Common myeloid progenitor, CD34-positive (primary cell): ENCODE measurements around the gene RDH5.
A peak's percentile ranks its signal among the peaks of the same experiment; 100 is the strongest.

Experiments used
- CTCF ChIA-PET: fragments of 350-600 bp; sonication (Branson Sonifier 250); formaldehyde crosslinking; loops from one replicate; lab custom pipeline; 2021; ENCODE audit warnings: antibody characterized with exemption; lab: Charles Lee
- POLR2A ChIA-PET: fragments of 350-600 bp; sonication (Branson Sonifier 250); formaldehyde crosslinking; loops from one replicate; lab custom pipeline; 2021; ENCODE audit warnings: antibody characterized with exemption; lab: Charles Lee
- DNase-seq, 3 donors: peaks; one replicate each; pipeline versions ENCODE4 v3.0.0 to v3.0.0-alpha.2; 2013
- H3K27ac ChIP-seq, 2 experiments: 1 replicate in 1 of 2; 2 replicates in 1 of 2; pipeline ENCODE4 v1.7.0; 2013; ENCODE audit warnings: inconsistent platforms in 2 of 2, low read length in 2 of 2, mild to moderate bottlenecking in 2 of 2, low read depth in 1 of 2, moderate library complexity in 1 of 2; ENCODE audit not compliant: severe bottlenecking in 2 of 2, insufficient read depth in 1 of 2, poor library complexity in 1 of 2
- H3K27me3 ChIP-seq, 5 experiments: replicated peaks in 2 of 5; 1 replicate in 3 of 5; 2 replicates in 2 of 5; pipeline versions ENCODE4 v1.6.1 to v1.7.0; 2013; ENCODE audit warnings: low read length in 4 of 5, mild to moderate bottlenecking in 2 of 5, moderate library complexity in 2 of 5, inconsistent platforms in 1 of 5; ENCODE audit not compliant: insufficient read depth in 5 of 5, control insufficient read depth in 4 of 5
- H3K36me3 ChIP-seq, 4 experiments: 1 replicate in 2 of 4; 2 replicates in 2 of 4; pipeline versions ENCODE4 v1.6.1 to v1.7.0; 2013; ENCODE audit warnings: low read length in 3 of 4, control low read depth in 1 of 4, mild to moderate bottlenecking in 1 of 4; ENCODE audit not compliant: control insufficient read depth in 4 of 4, insufficient read depth in 4 of 4
- H3K4me1 ChIP-seq, 4 experiments: 1 replicate in 3 of 4; 2 replicates in 1 of 4; pipeline versions ENCODE4 v1.6.1 to v1.7.1; 2013; ENCODE audit warnings: low read length in 3 of 4, mild to moderate bottlenecking in 3 of 4, control low read depth in 1 of 4, inconsistent platforms in 1 of 4, moderate library complexity in 1 of 4; ENCODE audit not compliant: control insufficient read depth in 4 of 4, insufficient read depth in 4 of 4; ENCODE audit errors: control extremely low read depth in 1 of 4
- H3K4me3 ChIP-seq, 7 experiments: 1 replicate in 4 of 7; 2 replicates in 3 of 7; pipeline versions ENCODE4 v1.5.1 to v1.7.0; 2013; ENCODE audit warnings: mild to moderate bottlenecking in 7 of 7, low read length in 6 of 7, moderate library complexity in 6 of 7, inconsistent platforms in 2 of 7, low read depth in 2 of 7, control low read depth in 1 of 7; ENCODE audit not compliant: insufficient read depth in 4 of 7, control insufficient read depth in 1 of 7; ENCODE audit errors: extremely low read depth in 1 of 7
- H3K9me3 ChIP-seq, 5 experiments: 1 replicate in 4 of 5; 2 replicates in 1 of 5; pipeline versions ENCODE4 v1.6.1 to v1.7.1; 2013; ENCODE audit warnings: low read length in 4 of 5, mild to moderate bottlenecking in 2 of 5, inconsistent platforms in 1 of 5, low read depth in 1 of 5, moderate library complexity in 1 of 5; ENCODE audit not compliant: control insufficient read depth in 4 of 5, insufficient read depth in 2 of 5; ENCODE audit errors: control extremely low read depth in 1 of 5
- WGBS: methylation state at CpG from one replicate; pipeline ENCODE4 v1.1.5; 2013; ENCODE audit not compliant: insufficient coverage; 5-methylcytosine and 5-hydroxymethylcytosine counted together

Gene RDH5

DNA sequence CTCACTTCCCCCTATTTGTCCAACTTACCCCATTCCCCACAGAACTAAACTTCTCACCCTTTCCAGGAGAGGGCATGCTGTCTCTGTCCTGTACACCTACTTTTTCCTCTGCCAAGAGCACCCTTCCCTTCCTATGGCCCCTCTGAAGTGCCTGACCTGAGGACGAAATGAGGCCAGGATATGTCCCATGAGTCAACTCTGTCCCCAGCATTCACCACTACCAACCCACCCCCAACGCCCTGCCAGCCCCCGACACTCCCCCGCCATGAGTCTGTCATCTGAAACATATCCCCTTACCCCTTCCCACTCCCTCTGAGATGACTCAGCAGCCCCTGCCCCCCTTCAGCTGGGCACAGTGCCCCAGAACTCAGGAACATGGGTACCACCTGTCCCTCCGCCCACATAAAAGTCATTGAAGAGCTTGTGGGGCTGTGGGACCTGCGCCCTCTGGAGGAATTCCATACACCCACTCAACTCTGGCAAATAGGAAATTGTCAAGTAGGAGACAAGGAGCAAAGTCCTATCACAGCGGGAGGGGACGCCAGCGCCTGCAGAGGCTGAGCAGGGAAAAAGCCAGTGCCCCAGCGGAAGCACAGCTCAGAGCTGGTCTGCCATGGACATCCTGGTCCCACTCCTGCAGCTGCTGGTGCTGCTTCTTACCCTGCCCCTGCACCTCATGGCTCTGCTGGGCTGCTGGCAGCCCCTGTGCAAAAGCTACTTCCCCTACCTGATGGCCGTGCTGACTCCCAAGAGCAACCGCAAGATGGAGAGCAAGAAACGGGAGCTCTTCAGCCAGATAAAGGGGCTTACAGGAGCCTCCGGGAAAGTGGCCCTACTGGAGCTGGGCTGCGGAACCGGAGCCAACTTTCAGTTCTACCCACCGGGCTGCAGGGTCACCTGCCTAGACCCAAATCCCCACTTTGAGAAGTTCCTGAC is 38.8 kb upstream of the RDH5 start:
- WGBS = 17% methylated on average over 14 of the region's 17 CpGs
- Histone ChIP-seq H3K27me3 (no peaks in the 10 kb centered on the region), H3K4me1 (peaks cover 0 to 20% (median 16%) of the 10 kb centered on the region in 4 experiments), H3K36me3 (no peaks in the 10 kb centered on the region), H3K4me3 (peak overlapping the region; percentile 11 to 76 (median 47)), H3K27ac (no peak overlapping the region), H3K9me3 (no peaks in the 10 kb centered on the region)
- ChIA-PET POLR2A (no interaction called here), CTCF (interaction anchor here (0.8 to 2.3 kb wide), 13 partner anchors 8 to 144 kb away, joined by 3 to 11 read pairs (median 5); partner anchors contain the start of genes BLOC1S1 and RDH5)
- DNase-seq = peak; percentile 62 to 71 (median 63)

DNA sequence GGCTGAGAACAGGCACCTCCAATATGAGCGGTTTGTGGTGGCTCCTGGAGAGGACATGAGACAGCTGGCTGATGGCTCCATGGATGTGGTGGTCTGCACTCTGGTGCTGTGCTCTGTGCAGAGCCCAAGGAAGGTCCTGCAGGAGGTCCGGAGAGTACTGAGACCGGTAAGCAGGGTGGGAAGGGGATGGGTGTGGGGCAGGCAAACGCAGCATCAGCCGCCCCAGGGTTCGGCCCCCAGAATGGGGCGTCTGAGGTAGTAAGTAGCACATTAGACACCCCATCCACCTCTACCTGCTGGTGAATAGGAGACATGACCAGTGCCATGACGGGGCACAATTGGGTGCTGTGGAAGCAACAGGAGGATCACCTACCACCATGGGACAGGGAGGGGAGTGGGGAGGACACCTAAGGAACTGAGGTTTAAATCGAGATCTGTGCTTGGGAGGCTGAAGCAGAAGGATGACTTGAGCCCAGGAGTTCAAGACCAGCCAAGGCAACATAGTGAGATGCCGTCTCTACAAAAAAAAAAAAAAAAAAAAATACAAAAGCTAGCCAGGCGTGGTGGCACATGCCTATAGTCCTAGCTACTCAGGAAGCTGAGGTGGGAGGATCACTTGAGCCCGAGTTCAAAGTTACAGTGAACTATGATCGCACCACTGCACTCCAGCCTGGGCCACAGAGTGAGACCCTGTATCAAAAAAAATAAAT is 38.0 kb upstream of the RDH5 start:
- ChIA-PET POLR2A (no interaction called here), CTCF (interaction anchor here (0.6 to 2.3 kb wide), 13 partner anchors 9 to 274 kb away, joined by 3 to 11 read pairs (median 5); partner anchors contain the start of genes BLOC1S1 and RDH5)
- peaks cover 0 to 18% (median 16%) of the 10 kb centered on the region in 4 experiments for H3K4me1 ChIP-seq
- peak overlapping the region in 3 of 7 experiments; percentile 55 to 76 (median 69) for H3K4me3 ChIP-seq
- 77% methylated on average over 9 of the region's 13 CpGs for WGBS
- H3K27ac ChIP-seq = no peak overlapping the region
- H3K27me3 ChIP-seq = no peaks in the 10 kb centered on the region
- no peaks in the 10 kb centered on the region for H3K36me3 ChIP-seq
- no peaks in the 10 kb centered on the region for H3K9me3 ChIP-seq
- peak in 2 of 3 donors; percentile 13 to 23 for DNase-seq

DNA sequence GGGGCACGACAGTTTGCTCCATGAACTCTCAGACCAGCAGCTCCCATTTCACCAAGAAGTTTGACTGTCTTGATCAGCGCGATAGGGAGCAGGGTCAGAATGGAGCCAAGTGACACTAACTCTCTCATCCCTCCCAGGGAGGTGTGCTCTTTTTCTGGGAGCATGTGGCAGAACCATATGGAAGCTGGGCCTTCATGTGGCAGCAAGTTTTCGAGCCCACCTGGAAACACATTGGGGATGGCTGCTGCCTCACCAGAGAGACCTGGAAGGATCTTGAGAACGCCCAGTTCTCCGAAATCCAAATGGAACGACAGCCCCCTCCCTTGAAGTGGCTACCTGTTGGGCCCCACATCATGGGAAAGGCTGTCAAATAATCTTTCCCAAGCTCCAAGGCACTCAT is 36.5 kb upstream of the RDH5 start:
- Histone ChIP-seq H3K27ac (no peak overlapping the region), H3K9me3 (no peaks in the 10 kb centered on the region), H3K4me1 (peaks cover 0 to 18% (median 16%) of the 10 kb centered on the region in 4 experiments), H3K27me3 (no peaks in the 10 kb centered on the region), H3K4me3 (no peak overlapping the region), H3K36me3 (no peaks in the 10 kb centered on the region)
- ChIA-PET POLR2A (no interaction called here), CTCF (interaction anchor here (0.5 to 1.3 kb wide), 2 partner anchors 10 to 12 kb away, joined by 3 read pairs; no protein-coding TSS in a partner anchor)
- WGBS = 93% methylated on average over 7 of the region's 7 CpGs
- no peak for DNase-seq

DNA sequence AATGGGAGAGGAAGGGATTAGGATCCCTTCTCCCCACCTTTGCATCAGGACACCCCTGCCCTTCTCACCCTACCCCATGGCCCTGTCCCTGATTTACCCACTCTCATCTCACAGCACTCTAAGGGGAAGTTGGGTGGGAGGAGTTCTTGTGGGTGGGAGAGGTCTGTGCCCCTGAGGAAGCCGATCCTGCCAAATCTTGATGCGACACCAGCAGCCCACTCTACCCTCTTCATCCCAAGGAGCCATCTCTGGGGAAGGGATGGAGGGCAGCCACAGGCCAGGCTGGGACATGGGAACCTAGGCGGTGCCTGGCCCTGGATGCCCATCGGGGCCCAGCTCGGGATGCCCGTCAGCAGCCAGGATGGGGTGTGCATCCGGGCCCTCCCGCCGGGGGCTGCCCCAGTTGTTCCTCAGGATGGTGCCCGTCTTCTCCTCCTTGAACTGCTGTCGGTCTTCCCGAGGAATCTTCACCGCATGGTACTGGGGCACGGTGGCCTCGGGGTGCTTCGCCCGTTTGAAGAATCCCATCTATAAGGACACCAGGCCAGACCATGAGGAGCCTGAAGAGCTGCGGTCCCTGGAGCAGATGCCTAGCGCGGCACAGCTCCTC is 35.3 kb upstream of the RDH5 start:
- DNase-seq = no peak
- H3K4me3 ChIP-seq = no peak overlapping the region
- CTCF ChIA-PET = no interaction called here
- no peaks in the 10 kb centered on the region for H3K36me3 ChIP-seq
- no peak overlapping the region for H3K27ac ChIP-seq
- 98% methylated on average over 19 of the region's 20 CpGs for WGBS
- POLR2A ChIA-PET = no interaction called here
- H3K9me3 ChIP-seq = no peaks in the 10 kb centered on the region
- H3K4me1 ChIP-seq = peaks cover 0 to 18% (median 16%) of the 10 kb centered on the region in 4 experiments
- H3K27me3 ChIP-seq = no peaks in the 10 kb centered on the region

DNA sequence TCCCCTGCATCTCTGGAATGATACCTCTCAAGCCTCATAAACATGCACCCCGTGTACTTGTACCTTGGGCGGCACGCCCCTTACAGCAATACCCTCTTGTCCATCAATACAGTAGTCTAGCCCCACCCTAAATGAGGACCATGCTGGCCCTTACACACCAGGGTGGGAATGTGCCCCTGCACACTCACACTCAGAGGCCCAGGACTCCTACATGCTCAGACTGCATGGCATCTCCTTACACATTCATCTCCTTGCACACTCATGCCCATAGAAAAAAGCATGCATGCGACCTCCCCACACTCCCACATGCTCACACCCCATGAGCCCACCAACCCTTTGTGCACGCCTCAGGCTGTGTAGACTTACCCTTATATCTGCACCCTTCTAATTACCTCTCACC is 34.5 kb upstream of the RDH5 start:
- 96% methylated on average over 5 of the region's 5 CpGs for WGBS
- no peaks in the 10 kb centered on the region for H3K9me3 ChIP-seq
- no peak overlapping the region for H3K27ac ChIP-seq
- ChIA-PET POLR2A (no interaction called here), CTCF (no interaction called here)
- H3K36me3 ChIP-seq = no peaks in the 10 kb centered on the region
- no peak overlapping the region for H3K4me3 ChIP-seq
- no peaks in the 10 kb centered on the region for H3K27me3 ChIP-seq
- DNase-seq = no peak
- H3K4me1 ChIP-seq = peaks cover 0 to 18% (median 16%) of the 10 kb centered on the region in 4 experiments

DNA sequence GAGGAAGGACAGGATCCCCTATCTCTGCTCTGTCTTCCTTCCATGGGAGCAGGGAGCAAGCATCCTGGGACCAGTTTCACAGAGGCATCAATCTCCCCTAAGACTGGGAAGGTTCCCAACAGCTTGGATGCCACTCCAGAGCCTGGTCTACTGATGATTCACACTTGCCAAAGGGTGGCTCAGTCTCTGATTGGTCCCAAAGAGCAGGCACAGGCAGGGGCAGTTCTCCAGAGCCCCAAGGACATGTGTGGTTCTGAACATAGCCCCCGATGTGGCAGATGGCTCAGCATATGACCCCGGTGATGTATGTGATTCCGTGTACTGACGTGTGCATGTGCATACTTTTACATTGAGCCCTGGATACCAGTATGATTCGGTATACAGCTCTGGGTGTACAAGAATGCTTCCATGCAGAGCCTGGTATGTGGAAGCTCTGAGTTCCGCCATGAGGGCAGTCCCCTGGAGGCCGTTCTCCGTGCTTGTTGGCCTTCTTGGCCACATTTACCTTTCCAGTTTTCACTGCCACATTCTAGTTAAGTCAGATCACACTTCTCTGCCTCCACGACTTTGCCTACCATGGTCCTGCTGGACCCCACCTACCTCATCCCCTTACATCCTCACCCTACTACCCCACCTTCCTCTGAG is 33.7 kb upstream of the RDH5 start:
- Histone ChIP-seq H3K27me3 (no peaks in the 10 kb centered on the region), H3K27ac (no peak overlapping the region), H3K4me1 (peaks cover 0 to 13% (median 8%) of the 10 kb centered on the region in 4 experiments), H3K4me3 (no peak overlapping the region), H3K36me3 (no peaks in the 10 kb centered on the region), H3K9me3 (no peaks in the 10 kb centered on the region)
- 99% methylated on average over 9 of the region's 9 CpGs for WGBS
- DNase-seq = no peak
- ChIA-PET POLR2A (no interaction called here), CTCF (interaction anchor here (1.0 to 1.1 kb wide), 3 partner anchors 10 to 111 kb away, joined by 3 read pairs; no protein-coding TSS in a partner anchor)
